Fibroblast of lung (primary cell): Measurements from ENCODE around the gene RNU5D-1. TPM values are rescaled to one million over a fixed set of nuclear protein-coding genes. Genes with fewer than 3 reads are reported as not detected.
A peak's percentile ranks its signal among the peaks of the same experiment; 100 is the strongest.

Experiments
- DNase-seq, 2 donors: peaks; one replicate each; pipeline versions ENCODE4 v3.0.0 to v3.0.0-alpha.2; 2010; ENCODE audit warnings: low read depth in 2 of 2
- H2AFZ ChIP-seq: 2 replicates; pipeline ENCODE4 v1.5.1; 2012; ENCODE audit warnings: low read length, control low read depth, inconsistent platforms
- H3K27ac ChIP-seq: 2 replicates; pipeline ENCODE4 v1.5.1; 2011; ENCODE audit warnings: low read length, control low read depth; ENCODE audit not compliant: insufficient read depth
- H3K27me3 ChIP-seq: 2 replicates; pipeline ENCODE4 v1.5.1; 2011; ENCODE audit warnings: mild to moderate bottlenecking, low read length; ENCODE audit not compliant: control insufficient read depth, insufficient read depth
- H3K36me3 ChIP-seq: 2 replicates; pipeline ENCODE4 v1.5.1; 2011; ENCODE audit warnings: low read length; ENCODE audit not compliant: control insufficient read depth, insufficient read depth
- H3K4me1 ChIP-seq: 2 replicates; pipeline ENCODE4 v1.5.1; 2011; ENCODE audit warnings: low read length; ENCODE audit not compliant: control insufficient read depth, insufficient read depth; ENCODE audit errors: extremely low read depth
- H3K4me2 ChIP-seq: 2 replicates; pipeline ENCODE4 v1.5.1; 2011; ENCODE audit warnings: low read length, control low read depth; ENCODE audit not compliant: insufficient read depth; ENCODE audit errors: extremely low read depth
- H3K4me3 ChIP-seq, 4 experiments: fragments of 200-600 bp in 1 of 4; sonication (generic) in 1 of 4; replicated peaks in 1 of 4; 2 replicates each; pipeline ENCODE4 v1.5.1; 2011 to 2016; ENCODE audit warnings: low read length in 4 of 4, low read depth in 3 of 4, mild to moderate bottlenecking in 3 of 4, control low read depth in 2 of 4, inconsistent platforms in 1 of 4, mixed read lengths in 1 of 4; ENCODE audit not compliant: insufficient read depth in 1 of 4; ENCODE audit errors: control extremely low read depth in 1 of 4
- H3K79me2 ChIP-seq: 2 replicates; pipeline ENCODE4 v1.5.1; 2012; ENCODE audit warnings: mild to moderate bottlenecking, low read length, inconsistent platforms; ENCODE audit not compliant: control insufficient read depth, insufficient read depth
- H3K9ac ChIP-seq: 2 replicates; pipeline ENCODE4 v1.5.1; 2011; ENCODE audit warnings: mild to moderate bottlenecking, low read length, control low read depth; ENCODE audit not compliant: insufficient read depth
- H3K9me3 ChIP-seq: 2 replicates; pipeline ENCODE4 v1.5.1; 2012; ENCODE audit warnings: low read depth, low read length; ENCODE audit not compliant: control insufficient read depth, insufficient read depth
- H4K20me1 ChIP-seq: 2 replicates; pipeline ENCODE4 v1.5.1; 2011; ENCODE audit warnings: low read length; ENCODE audit not compliant: control insufficient read depth, insufficient read depth; ENCODE audit errors: extremely low read depth
- EZH2 ChIP-seq: IDR thresholded peaks from 2 replicates; pipeline ENCODE4 v1.5.1; 2012; ENCODE audit warnings: low read length, control low read depth, mild to moderate bottlenecking; ENCODE audit errors: missing control alignments
- polyA plus RNA-seq, 2 donors: library from polyadenylated mRNA; depleted of rRNA in 1 of 2; stranded (reverse) in 1 of 2; unstranded in 1 of 2; fragments of >200 nt; gene quantifications; 2 replicates each; pipeline ENCODE4 v1.2.1, GENCODE V29; 2011 to 2012; ENCODE audit warnings: missing spikeins in 1 of 2
- total RNA-seq: library from RNA; depleted of rRNA; stranded (reverse); fragments of >200 nt; gene quantifications from 2 replicates; pipeline ENCODE4 v1.2.1, GENCODE V29; 2014
- TF ChIP-seq, protein P1 (sequence below), 2 donors: IDR thresholded peaks in 1 of 2; conservative IDR thresholded peaks in 1 of 2; 1 replicate in 1 of 2; 2 replicates in 1 of 2; pipeline ENCODE4 v1.5.1; 2011 to 2012; ENCODE audit warnings: low read length in 2 of 2, control low read depth in 1 of 2, inconsistent platforms in 1 of 2, low read depth in 1 of 2, mild to moderate bottlenecking in 1 of 2

RNU5D-1 gene
- total and polyA plus RNA-seq, 2 donors (not counting 1 experiment from before 2014, with no cell fraction given), result not detected

DNA sequence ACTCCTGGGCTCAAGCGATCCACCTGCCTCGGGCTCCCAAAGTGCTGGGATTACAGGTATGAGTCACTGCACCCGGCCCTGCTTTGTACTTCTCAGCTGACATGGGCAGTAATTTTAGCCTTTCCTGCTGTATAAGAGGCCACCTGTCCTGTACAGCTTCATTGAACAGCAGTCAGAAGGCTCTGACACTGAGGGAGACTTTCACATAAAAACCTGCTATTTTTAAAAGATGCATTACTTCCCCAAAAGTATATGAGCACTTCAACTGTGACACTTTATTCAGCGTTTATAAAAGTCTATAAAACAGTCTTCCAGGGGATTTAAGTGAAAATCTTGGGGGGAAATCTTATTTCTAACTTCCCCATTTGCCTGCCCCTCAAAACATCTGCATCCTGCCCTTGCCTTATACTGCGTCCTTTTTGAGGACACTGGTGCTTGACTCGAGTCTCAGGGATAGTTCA lies 17.6 kb downstream of the RNU5D-1 start:
- Histone ChIP-seq H4K20me1 (no peaks in the 10 kb centered on the region), H3K27me3 (no peaks in the 10 kb centered on the region), H3K4me3 (no peak overlapping the region), H3K27ac (no peak overlapping the region), H2AFZ (no peak overlapping the region), H3K9ac (no peak overlapping the region), H3K9me3 (no peaks in the 10 kb centered on the region), H3K4me1 (peaks cover 3% of the 10 kb centered on the region), H3K79me2 (no peaks in the 10 kb centered on the region), H3K4me2 (no peak overlapping the region), H3K36me3 (no peaks in the 10 kb centered on the region)
- no peak for TF ChIP-seq EZH2
- TF ChIP-seq, protein P1, sequence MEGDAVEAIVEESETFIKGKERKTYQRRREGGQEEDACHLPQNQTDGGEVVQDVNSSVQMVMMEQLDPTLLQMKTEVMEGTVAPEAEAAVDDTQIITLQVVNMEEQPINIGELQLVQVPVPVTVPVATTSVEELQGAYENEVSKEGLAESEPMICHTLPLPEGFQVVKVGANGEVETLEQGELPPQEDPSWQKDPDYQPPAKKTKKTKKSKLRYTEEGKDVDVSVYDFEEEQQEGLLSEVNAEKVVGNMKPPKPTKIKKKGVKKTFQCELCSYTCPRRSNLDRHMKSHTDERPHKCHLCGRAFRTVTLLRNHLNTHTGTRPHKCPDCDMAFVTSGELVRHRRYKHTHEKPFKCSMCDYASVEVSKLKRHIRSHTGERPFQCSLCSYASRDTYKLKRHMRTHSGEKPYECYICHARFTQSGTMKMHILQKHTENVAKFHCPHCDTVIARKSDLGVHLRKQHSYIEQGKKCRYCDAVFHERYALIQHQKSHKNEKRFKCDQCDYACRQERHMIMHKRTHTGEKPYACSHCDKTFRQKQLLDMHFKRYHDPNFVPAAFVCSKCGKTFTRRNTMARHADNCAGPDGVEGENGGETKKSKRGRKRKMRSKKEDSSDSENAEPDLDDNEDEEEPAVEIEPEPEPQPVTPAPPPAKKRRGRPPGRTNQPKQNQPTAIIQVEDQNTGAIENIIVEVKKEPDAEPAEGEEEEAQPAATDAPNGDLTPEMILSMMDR (conservative IDR thresholded peaks at IDR 0.05 in 1 of 2, IDR thresholded peaks at IDR 0.05 in 1 of 2; ENCODE audit: low read depth in 1 of 2, low read length in 2 of 2), result no peak
- no peak for DNase-seq

DNA sequence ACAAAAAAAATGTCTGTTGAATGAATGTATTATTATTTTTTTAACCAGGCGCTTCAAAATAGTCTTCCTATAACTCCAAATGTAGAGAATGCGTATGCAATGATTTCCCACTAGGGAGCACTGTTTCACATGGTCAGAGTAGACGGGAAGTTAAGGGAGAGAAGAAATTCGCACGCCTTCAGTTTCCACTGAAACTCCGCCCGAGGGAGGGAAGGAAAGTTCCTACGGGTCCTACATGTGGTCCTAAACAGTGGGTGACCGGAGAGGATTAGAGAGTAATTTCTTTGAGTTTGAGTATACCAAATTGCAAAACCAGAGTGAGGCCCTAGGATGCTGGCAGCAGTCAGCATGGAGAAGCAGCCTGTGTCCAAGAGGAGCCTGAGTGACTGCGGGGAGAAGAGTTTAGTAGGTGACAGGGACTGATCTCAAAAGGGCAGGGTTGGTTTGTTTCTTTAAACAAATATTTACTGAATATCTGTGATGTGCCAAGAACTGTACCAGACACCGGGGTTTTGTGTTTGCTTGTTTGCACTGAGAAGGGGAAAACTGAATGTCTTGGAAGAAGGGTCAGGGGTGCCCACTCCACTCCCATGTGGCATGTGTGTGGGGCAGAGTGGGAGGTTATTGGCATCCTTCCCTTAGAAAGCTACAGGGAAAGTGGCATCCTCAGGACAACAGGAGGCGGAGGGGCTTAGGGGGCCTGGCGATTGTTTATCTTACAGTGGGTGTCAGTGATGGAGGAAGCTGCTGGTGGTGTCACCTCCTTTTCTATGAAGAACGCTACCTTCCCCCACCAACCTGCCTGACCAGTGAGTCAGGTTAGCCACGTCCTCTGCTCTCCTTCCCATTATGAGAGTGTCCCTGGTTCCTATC lies 22.8 kb downstream of the RNU5D-1 start:
- TF ChIP-seq EZH2, result no peak
- TF ChIP-seq, protein P1 (conservative IDR thresholded peaks at IDR 0.05 in 1 of 2, IDR thresholded peaks at IDR 0.05 in 1 of 2; ENCODE audit: low read depth in 1 of 2, low read length in 2 of 2), result peak; percentile 56 to 66
- Histone ChIP-seq H3K4me3 (no peak overlapping the region), H2AFZ (peak overlapping the region; percentile 62), H3K36me3 (no peaks in the 10 kb centered on the region), H3K9ac (no peak overlapping the region), H3K4me1 (peaks cover 21% of the 10 kb centered on the region), H3K27me3 (no peaks in the 10 kb centered on the region), H3K4me2 (no peak overlapping the region), H3K27ac (peak overlapping the region; percentile 79), H3K9me3 (no peaks in the 10 kb centered on the region), H3K79me2 (no peaks in the 10 kb centered on the region), H4K20me1 (no peaks in the 10 kb centered on the region)
- DNase-seq, result peak; percentile 47 to 57

DNA sequence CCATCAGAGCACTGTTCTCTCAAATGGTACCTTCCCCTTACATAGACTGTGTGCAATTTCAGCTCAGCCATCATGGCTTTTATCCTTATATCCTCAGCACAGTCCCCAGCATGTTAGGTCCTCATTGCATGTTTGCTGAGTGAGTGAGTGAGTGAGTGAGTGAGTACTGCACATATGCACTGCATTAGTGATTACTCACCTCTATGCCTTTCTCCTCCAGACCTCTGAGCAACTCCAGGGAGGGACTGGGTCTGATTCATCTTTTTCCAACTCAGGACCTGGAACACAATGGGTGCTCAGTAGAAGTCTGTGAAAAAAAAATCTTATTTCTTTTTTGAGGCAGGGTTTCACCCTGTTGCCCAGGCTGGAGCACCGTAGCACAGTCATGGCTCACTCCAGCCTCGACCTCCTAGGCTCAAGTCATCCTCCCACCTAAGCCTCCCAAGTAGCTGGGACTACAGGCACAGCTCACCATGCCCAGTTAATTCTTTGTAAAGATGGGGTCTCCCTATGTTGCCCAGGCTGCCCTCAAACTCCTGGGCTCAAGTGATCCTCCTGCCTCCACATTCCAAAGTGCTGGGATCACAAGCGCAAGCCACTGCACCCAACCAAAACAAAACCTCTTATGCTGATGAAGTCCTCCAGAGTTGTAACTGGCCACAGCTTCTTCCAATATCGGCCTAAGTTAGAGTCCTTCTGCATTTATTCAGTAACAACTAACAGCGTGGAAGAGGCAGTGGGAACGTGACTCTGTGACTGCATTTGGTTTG lies 23.7 kb downstream of the RNU5D-1 start:
- no peaks in the 10 kb centered on the region for H3K79me2 ChIP-seq
- no peaks in the 10 kb centered on the region for H4K20me1 ChIP-seq
- no peak overlapping the region for H3K4me3 ChIP-seq
- H2AFZ ChIP-seq, result no peak overlapping the region
- peaks cover 21% of the 10 kb centered on the region for H3K4me1 ChIP-seq
- no peak overlapping the region for H3K4me2 ChIP-seq
- H3K27me3 ChIP-seq, result no peaks in the 10 kb centered on the region
- no peaks in the 10 kb centered on the region for H3K36me3 ChIP-seq
- peak overlapping the region; percentile 79 for H3K27ac ChIP-seq
- no peak for TF ChIP-seq EZH2
- TF ChIP-seq, protein P1 (conservative IDR thresholded peaks at IDR 0.05 in 1 of 2, IDR thresholded peaks at IDR 0.05 in 1 of 2; ENCODE audit: low read depth in 1 of 2, low read length in 2 of 2), result no peak
- H3K9me3 ChIP-seq, result no peaks in the 10 kb centered on the region
- no peak overlapping the region for H3K9ac ChIP-seq
- DNase-seq, result peak; percentile 70 to 96
